ENCODE measurements around the gene LRRC4. TPM values are rescaled to one million over a fixed set of nuclear protein-coding genes. Genes with fewer than 3 reads are reported as not detected.

The LRRC4 gene, protein sequence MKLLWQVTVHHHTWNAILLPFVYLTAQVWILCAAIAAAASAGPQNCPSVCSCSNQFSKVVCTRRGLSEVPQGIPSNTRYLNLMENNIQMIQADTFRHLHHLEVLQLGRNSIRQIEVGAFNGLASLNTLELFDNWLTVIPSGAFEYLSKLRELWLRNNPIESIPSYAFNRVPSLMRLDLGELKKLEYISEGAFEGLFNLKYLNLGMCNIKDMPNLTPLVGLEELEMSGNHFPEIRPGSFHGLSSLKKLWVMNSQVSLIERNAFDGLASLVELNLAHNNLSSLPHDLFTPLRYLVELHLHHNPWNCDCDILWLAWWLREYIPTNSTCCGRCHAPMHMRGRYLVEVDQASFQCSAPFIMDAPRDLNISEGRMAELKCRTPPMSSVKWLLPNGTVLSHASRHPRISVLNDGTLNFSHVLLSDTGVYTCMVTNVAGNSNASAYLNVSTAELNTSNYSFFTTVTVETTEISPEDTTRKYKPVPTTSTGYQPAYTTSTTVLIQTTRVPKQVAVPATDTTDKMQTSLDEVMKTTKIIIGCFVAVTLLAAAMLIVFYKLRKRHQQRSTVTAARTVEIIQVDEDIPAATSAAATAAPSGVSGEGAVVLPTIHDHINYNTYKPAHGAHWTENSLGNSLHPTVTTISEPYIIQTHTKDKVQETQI
- total RNA-seq, result 0.03 TPM in 1 of 2 replicates, not detected in the other

DNA sequence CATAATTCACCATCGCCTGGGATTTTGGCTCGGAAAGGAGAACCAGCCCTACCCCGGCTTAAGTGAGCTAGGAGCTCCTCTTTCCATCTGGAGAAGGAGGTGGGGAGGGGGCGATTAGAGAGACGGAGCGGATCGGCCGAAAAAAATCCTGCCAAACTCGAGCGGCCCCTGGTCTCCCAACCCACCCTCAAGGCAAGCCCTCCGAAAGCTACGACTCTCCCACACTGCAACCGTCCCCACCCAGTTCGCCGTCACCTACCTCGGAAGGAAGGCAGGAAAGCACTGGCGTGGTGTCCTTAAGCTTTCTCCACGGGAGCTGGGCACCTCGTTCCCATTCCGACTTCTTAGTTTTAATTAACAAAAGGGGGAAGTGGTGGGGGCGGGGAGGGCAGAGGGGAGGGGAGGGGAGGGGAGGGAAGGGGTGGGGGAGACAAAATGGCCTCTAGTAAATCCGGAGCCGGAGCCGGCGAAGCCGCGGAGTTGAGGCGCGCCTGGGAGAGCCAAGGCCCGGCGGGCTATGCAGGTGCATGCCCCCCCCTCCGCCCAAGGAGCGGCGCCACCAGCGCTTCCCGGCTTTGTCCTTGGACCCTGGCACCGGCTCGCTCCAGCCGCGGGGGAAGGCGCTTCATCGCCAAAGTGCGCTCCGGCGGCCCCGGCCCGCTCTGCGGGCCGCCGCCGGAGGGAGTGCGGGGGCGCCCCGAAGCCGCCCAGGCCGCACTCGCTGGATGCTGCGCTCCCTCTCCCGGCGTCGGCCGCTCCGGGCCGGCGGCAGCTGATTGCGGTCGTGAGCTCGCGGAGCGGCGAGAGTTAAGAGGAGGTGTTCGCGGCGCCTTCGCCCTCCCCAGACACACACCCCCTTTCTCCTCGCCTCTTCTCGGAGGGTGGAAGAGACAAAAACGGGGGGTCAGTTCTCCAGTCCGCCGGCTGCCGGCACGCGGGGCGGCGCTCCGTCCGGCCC is at the start of gene LRRC4:
TSS of gene LRRC4 (minus strand) at position 784 of the 958 bp plus-strand sequence. CDS start 797 bp downstream, outside the sequence.

Other genes starting within 250 kb of the LRRC4 start
- 0.17 and 8.9 TPM in 2 replicates for gene LEP, start 209.8 kb upstream of the LRRC4 start, total RNA-seq